Measurements from ENCODE around the gene TEX47. TPM values are rescaled to one million over a fixed set of nuclear protein-coding genes. Genes with fewer than 3 reads are reported as not detected.

TEX47 gene
- total RNA-seq, 1 donor from 2014 or later, result not detected

Small RNA genes within 50 kb of the gene (small RNA-seq; reads per million reads assigned to genes)
- gene AC002127.1, result not detected

Other genes with a start within 250 kb of the TEX47 start
- not detected in 2 replicates for gene ZNF804B, start 36.0 kb downstream of the TEX47 start, total RNA-seq (ENCODE audit: low replicate concordance)

All from neural progenitor cell (in vitro differentiated cells).